Epithelial cell of esophagus (primary cell): ENCODE measurements around the gene ABCF2.

Source experiments
- DNase-seq: peaks from one replicate; pipeline ENCODE4 v3.0.0; 2010; ENCODE audit warnings: low read depth
- H3K4me3 ChIP-seq: 2 replicates; pipeline ENCODE4 v1.5.1; 2011; ENCODE audit warnings: mild to moderate bottlenecking, low read length, control low read depth
- TF ChIP-seq, protein P1 (sequence below): IDR thresholded peaks from 2 replicates; pipeline ENCODE4 v1.5.1; 2011; ENCODE audit warnings: low read depth, mild to moderate bottlenecking, low read length, control low read depth, inconsistent platforms; ENCODE audit not compliant: insufficient read depth; ENCODE audit errors: missing control alignments

The ABCF2 gene

DNA sequence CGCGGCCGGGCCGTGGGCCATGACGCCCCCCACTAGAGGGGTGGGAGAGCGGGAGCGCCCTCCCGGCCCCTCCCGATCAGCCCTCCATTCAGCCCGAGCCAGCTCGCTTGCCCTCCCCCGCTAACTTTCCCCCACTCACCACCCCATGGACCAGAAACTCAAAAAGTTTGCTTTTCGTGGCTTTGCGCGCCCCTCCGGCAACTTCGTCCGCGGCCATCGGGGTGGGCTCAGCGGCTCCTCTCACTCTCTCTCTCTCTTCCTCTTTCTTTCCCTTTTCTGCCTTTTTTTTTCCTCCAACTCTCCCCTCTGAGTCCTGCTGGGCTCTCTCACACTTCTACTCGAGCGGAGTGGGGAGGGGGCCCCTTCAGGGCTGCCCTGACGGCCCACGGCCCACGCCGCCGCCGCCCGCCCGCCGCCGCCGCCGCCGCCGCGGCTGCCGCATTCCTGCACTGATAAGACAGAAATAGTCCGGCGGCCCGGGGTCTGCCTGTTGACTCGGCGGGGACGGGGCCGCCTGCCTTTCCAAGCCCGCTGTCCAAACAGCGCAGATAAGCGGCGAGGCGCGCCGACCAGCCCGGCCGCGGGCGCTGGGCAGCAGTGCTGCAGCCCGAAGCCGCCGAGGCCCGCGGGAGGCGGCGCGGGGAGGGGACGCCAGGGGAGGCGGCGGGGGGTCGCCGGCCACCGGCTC, 21.5 kb upstream of the ABCF2 start, which contains the start of gene SMARCD3:
Gene SMARCD3 (minus strand): TSS at position 349 of the 688 bp plus-strand sequence. CDS start 132 bp downstream, at position 217.
- H3K4me3 ChIP-seq = peak within 1 kb of the TSS; percentile 54
- peak; percentile 47 for DNase-seq
- TF ChIP-seq, protein P1, sequence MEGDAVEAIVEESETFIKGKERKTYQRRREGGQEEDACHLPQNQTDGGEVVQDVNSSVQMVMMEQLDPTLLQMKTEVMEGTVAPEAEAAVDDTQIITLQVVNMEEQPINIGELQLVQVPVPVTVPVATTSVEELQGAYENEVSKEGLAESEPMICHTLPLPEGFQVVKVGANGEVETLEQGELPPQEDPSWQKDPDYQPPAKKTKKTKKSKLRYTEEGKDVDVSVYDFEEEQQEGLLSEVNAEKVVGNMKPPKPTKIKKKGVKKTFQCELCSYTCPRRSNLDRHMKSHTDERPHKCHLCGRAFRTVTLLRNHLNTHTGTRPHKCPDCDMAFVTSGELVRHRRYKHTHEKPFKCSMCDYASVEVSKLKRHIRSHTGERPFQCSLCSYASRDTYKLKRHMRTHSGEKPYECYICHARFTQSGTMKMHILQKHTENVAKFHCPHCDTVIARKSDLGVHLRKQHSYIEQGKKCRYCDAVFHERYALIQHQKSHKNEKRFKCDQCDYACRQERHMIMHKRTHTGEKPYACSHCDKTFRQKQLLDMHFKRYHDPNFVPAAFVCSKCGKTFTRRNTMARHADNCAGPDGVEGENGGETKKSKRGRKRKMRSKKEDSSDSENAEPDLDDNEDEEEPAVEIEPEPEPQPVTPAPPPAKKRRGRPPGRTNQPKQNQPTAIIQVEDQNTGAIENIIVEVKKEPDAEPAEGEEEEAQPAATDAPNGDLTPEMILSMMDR = no peak

DNA sequence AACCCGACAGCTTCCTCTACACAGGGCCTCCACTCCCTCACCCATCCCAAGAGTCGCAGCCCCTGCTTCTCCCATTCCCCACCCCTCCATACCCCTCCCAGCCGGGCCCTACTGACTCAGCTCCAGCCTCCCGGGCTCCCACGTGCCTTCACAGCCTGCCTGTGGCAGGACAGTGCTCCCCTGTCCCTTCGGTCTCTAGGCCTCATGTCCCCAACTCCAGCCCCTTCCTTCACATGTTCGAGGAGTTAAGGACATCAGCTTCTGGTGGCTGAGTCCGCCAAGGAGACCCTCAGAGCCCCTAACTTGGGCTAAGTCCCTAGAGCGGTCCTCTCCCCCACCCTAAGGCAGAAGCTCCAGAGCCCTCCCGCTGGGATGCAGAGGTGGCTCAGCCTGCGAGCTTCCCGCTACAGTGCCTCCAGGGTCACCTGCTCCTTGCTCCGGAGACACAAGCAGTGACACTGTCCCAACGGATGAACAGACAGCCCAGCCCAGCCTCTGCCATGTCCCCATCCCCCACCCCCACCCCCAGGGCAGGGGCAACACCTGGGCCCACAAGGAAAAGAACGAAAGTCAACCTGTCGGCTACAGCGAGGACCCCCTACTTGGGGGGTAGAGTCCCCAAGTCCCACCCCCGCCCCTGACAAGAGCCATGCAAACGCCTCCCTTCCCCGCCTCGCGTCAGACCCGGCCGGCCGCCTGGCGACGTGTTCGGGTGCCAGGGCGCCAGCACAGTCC, 20.8 kb upstream of the ABCF2 start:
- DNase-seq = no peak
- H3K4me3 ChIP-seq = peak overlapping the region; percentile 54
- TF ChIP-seq, protein P1 = no peak

DNA sequence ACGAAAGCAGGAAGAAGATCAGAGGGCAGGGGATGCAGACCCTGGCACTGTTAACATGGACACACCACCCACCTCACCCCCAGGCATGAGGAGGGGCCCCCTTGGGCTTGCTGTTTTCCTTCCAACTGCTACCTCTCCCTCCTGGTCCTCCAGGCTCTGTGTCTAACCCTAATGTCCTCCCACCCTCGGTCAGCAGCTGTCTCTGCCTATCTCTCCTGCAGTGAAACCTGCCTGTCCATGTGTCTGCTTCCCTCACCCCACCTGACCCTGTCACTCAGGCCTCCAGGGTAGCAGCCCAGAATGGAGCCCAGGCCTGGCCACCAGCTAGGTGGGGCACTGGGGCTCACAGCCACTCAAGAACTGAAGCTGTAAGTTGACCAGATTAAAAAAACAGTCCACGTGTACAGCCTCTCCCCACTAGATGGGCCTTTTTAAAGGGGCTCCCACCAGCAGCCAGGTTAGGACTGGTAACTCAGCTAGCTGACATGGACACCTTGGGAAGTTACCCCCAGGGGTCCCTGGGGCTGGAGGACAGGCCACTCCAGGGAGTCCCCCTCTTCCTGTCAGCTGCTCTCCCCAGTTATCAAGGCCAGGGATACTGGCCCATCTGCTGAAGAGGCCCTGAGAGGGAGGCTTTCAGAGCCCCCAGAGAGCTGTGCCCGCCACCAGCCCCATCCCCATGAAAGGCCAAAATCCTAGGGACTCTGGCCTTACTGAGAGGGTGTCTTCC, 20.0 kb upstream of the ABCF2 start:
- TF ChIP-seq, protein P1 = no peak
- no peak overlapping the region for H3K4me3 ChIP-seq
- DNase-seq = no peak

DNA sequence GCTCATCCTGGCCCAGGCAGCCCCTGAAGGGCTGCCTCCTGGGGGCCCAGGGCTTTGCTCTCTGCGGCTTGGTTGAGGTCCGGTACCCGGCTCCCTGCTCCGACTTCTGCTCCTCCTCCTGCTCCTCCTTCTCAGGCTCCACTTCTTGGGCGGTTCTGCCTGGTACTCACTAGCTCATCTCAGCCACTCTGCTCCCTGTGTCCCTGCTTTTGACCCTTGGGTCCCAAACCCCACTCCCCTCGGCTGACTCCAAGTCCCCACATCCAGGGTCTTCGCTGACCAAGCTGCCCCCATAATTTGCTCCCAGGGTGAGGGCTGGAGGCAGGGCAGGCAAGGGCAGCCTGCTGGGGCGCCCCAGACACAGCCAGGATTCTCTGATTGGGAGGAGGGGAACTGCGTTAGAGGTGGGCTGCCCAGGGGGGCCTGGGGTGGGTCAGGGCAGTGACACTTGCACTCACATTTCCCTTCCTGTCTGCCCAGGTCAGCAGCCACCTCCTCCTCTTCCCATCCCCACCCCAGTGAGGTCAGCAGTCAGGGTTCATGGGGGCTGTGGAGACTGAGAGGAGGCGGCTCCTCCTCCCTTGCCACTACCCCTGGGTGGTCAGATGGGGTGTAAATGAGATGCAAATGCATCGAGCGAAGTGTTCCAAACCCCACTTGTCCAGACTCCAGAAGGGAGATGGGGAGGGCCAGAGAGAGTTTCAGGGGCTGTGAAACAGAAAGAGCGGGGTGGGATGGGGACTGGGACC, 19.3 kb upstream of the ABCF2 start:
- TF ChIP-seq, protein P1 = no peak
- no peak for DNase-seq
- H3K4me3 ChIP-seq = no peak overlapping the region

DNA sequence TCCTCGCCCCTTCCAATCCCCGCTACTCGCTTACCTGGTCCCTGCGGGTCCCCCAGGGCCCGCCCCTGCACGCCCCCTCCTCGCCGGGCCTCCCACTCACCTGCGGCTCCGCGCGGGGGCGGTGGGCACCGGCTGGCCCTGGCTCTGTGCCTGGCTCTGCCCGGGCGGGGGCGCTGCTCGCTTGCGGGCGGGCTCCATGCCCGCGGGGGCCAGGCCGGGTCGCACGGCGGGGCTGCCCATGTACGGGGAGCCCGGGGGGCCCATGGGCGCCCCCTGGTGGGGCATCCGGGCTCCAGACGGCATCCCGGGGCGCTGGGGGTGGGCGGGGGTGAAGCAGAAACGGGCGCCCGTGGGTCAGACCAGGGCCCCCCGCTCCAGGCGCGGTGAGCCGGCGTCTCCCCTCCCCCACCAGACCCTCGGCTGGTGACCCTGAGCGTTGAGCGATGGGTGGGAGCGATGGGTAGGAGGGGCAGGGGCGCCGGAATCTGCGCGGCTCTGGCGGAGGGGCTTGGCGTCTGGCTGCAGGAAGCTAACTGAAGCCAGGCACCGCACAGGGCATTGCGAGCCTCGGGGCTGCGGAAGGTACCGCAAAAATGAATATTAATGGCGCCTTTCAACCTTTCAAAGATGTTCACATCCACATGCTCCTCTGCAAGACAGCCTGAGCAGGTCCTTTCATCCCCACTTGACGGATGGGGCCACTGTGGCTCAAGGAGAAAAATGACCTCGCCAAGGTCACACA, 18.5 kb upstream of the ABCF2 start:
- TF ChIP-seq, protein P1 = peak; percentile 17
- H3K4me3 ChIP-seq = no peak overlapping the region
- peak; percentile 21 for DNase-seq

DNA sequence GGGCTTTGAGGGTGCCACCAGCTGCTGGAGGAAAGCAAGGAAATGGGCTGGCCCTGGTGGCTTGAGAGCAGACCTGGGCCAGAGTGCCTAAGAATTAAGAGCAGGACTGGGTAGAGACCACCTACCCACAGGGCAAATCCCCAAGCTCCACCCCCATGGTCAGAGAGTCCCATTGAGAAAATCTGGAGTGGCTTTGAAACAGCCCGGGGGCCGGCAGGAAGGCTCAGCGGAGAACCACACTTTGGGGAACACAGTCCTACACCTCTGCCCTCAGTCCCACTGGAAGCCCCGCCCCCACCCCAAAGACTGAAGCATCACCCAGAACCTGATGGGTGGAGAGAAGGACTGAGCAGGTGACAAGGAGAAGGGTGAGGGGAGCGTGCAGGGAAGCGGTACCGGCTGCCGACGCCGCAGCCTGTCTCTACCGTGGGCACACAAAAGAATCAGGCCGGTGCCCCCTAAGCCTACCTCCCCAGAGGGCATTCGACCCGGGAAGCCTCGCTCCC, 17.9 kb upstream of the ABCF2 start:
- H3K4me3 ChIP-seq = no peak overlapping the region
- TF ChIP-seq, protein P1 = no peak
- no peak for DNase-seq
